ENCODE results near the gene HINT2.

GRCh38 chr9:35813434-35814105 lies 1.3 kb downstream of the HINT2 start:
- TF ChIP-seq CTCF (IDR thresholded peaks at IDR 0.05; ENCODE audit: low read depth, low read length) = peak; percentile 31; the same call in 1 of the 2 replicates
- TF ChIP-seq EZH2phosphoT487 (IDR thresholded peaks at IDR 0.05; ENCODE audit: low read depth) = no peak

Data from OCI-LY3 (cell line).